C4-2B (cell line): Measurements from ENCODE around the gene DHRS4.

Experiments used
- ZFX ChIP-seq: fragments of 450-650 bp; IDR thresholded peaks from 2 replicates; pipeline ENCODE4 v1.6.1; 2017
- TF ChIP-seq, protein P1 (sequence below): fragments of 450-650 bp; conservative IDR thresholded peaks from 2 replicates; pipeline ENCODE4 v1.5.1; 2017; ENCODE audit warnings: mild to moderate bottlenecking

DNA sequence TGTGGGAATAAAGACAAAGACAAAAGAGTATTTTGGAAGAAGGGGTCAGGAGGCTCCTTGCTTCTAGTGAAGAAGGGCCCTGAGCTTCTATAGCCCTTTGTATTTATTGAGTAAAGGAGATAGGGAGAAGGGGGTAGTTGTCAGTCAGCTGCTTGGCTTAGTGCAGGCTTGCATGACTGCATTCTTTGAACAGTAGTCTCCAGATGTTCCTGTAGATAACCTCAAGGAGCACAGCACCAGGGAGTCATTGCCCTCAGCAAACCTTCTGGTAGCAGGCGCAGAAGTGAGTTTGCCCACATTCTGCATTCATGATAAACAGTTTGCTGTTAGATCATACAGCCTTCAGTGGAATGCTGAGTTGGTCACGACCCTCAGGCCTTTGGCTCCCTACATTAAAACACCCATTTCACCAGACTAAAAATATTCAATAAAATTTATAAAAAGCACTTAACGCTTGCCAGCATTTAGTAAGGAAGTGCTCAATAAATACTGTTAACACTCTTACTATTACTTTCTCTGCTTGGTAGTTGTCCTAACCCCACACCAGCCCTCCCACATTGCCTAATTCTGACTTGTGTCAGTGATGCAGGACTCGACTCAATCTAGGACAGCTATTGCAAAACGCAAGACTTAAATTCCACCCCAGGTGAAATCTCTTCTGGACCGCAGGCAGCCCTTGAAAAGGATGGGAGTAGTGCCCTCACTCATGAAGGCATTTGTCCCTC is 3.0 kb upstream of the DHRS4 start:
- TF ChIP-seq, protein P1, sequence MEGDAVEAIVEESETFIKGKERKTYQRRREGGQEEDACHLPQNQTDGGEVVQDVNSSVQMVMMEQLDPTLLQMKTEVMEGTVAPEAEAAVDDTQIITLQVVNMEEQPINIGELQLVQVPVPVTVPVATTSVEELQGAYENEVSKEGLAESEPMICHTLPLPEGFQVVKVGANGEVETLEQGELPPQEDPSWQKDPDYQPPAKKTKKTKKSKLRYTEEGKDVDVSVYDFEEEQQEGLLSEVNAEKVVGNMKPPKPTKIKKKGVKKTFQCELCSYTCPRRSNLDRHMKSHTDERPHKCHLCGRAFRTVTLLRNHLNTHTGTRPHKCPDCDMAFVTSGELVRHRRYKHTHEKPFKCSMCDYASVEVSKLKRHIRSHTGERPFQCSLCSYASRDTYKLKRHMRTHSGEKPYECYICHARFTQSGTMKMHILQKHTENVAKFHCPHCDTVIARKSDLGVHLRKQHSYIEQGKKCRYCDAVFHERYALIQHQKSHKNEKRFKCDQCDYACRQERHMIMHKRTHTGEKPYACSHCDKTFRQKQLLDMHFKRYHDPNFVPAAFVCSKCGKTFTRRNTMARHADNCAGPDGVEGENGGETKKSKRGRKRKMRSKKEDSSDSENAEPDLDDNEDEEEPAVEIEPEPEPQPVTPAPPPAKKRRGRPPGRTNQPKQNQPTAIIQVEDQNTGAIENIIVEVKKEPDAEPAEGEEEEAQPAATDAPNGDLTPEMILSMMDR: no peak
- no peak for TF ChIP-seq ZFX
